ENCODE data around the gene AFF3.

DNA sequence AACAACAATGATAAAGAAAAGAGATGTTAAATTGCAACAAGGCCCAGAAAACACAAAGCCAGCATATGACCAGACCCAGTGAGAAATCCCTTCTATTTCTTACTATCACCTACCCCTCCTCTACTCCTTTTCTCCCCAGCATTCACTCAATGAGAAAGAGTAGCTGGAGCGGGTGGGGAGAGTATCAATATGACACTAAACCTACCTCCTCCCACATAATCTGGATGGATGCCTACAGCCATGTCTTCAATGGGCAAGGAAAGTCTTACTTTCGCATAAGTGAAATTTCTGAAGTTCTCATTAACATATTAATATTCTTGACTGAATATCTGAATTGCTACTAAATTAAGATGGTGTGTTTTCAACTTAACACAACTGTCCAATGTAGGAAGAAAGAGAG lies 78.2 kb downstream of the AFF3 start:
- TF ChIP-seq, protein P1, sequence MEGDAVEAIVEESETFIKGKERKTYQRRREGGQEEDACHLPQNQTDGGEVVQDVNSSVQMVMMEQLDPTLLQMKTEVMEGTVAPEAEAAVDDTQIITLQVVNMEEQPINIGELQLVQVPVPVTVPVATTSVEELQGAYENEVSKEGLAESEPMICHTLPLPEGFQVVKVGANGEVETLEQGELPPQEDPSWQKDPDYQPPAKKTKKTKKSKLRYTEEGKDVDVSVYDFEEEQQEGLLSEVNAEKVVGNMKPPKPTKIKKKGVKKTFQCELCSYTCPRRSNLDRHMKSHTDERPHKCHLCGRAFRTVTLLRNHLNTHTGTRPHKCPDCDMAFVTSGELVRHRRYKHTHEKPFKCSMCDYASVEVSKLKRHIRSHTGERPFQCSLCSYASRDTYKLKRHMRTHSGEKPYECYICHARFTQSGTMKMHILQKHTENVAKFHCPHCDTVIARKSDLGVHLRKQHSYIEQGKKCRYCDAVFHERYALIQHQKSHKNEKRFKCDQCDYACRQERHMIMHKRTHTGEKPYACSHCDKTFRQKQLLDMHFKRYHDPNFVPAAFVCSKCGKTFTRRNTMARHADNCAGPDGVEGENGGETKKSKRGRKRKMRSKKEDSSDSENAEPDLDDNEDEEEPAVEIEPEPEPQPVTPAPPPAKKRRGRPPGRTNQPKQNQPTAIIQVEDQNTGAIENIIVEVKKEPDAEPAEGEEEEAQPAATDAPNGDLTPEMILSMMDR (IDR thresholded peaks at IDR 0.05): no peak
- no peak for TF ChIP-seq POLR2A (IDR thresholded peaks at IDR 0.05)

Measured in lower leg skin (tissue), 3 donors.